Measurements from ENCODE around the gene DOK3. TPM values are rescaled to one million over a fixed set of nuclear protein-coding genes. Genes with fewer than 3 reads are reported as not detected.

The DOK3 gene
- total and polyA plus RNA-seq, 2 donors (not counting 3 experiments of a cell fraction or from before 2014, with no cell fraction given): 4.8 to 5.3 TPM

- Histone ChIP-seq H3K27me3 (ENCODE audit: control insufficient read depth in 2 of 2, insufficient read depth in 2 of 2, low read length in 2 of 2) (no peaks in the 10 kb centered on the region), H3K4me1 (ENCODE audit: control insufficient read depth, extremely low read depth, insufficient read depth, low read length) (peaks cover 31% of the 10 kb centered on the region), H3K9me3 (replicated peaks; ENCODE audit: control insufficient read depth, insufficient read depth, low read length) (no peaks in the 10 kb centered on the region), H3K4me2 (ENCODE audit: insufficient read depth, low read length) (peak overlapping the region; percentile 77), H3K4me3 (replicated peaks in 1 of 3; ENCODE audit: insufficient read depth in 1 of 3, low read depth in 1 of 3, low read length in 3 of 3) (peak overlapping the region; percentile 58 to 82 (median 72)), H3K9ac (replicated peaks; ENCODE audit: extremely low read depth, insufficient read depth, low read length) (peak overlapping the region; percentile 77), H3K79me2 (ENCODE audit: control insufficient read depth, insufficient read depth, low read length) (peaks cover 49% of the 10 kb centered on the region), H3K9me1 (replicated peaks; ENCODE audit: control insufficient read depth, extremely low read depth, insufficient read depth, low read length) (no peaks in the 10 kb centered on the region), H3K36me3 (ENCODE audit: control insufficient read depth in 2 of 2, extremely low read depth in 1 of 2, insufficient read depth in 2 of 2, low read length in 2 of 2) (peaks cover 3 to 20% of the 10 kb centered on the region in 2 experiments), H2AFZ (ENCODE audit: low read depth, low read length) (no peak overlapping the region), H4K20me1 (replicated peaks; ENCODE audit: control insufficient read depth, extremely low read depth, insufficient read depth, low read length) (no peaks in the 10 kb centered on the region), H3K27ac (ENCODE audit: insufficient read depth, low read depth, low read length) (peak overlapping the region; percentile 10)
- DNase-seq (ENCODE audit: low read depth, low spot score) (no peak), FAIRE-seq (peak; percentile 49)
- POLR2A ChIA-PET: interaction anchor here (0.6 to 1.5 kb wide), 5 partner anchors 9 to 25 kb away, joined by 3 to 5 read pairs (median 4); no protein-coding TSS in a partner anchor
- TF ChIP-seq, protein P1, sequence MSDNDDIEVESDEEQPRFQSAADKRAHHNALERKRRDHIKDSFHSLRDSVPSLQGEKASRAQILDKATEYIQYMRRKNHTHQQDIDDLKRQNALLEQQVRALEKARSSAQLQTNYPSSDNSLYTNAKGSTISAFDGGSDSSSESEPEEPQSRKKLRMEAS (IDR thresholded peaks at IDR 0.05; ENCODE audit: insufficient read depth, insufficient read length): no peak
- TF ChIP-seq JUN (IDR thresholded peaks at IDR 0.05; ENCODE audit: borderline replicate concordance, insufficient read depth, insufficient read length, low read depth): no peak
- dilution Hi-C loops (cut with MboI; ENCODE audit: extremely low pct_ligation_motif_present, low sequenced_read_pairs): no loop called here
- CTCF ChIA-PET: interaction anchor here (0.9 to 4.5 kb wide), 9 partner anchors 9 to 68 kb away, joined by 3 to 57 read pairs (median 6); no protein-coding TSS in a partner anchor
- intact Hi-C loops (cut with micrococcal nuclease): loop anchor here (1.0 to 10.0 kb wide), 3 partner anchors 9 to 1027 kb away; partner anchors contain the start of gene FAF2
- no TSS peak for BruUV-seq (replicated peaks)
These were observed 37.8 kb downstream of the DOK3 start for GRCh38 chr5:177471610-177472356.

DNA sequence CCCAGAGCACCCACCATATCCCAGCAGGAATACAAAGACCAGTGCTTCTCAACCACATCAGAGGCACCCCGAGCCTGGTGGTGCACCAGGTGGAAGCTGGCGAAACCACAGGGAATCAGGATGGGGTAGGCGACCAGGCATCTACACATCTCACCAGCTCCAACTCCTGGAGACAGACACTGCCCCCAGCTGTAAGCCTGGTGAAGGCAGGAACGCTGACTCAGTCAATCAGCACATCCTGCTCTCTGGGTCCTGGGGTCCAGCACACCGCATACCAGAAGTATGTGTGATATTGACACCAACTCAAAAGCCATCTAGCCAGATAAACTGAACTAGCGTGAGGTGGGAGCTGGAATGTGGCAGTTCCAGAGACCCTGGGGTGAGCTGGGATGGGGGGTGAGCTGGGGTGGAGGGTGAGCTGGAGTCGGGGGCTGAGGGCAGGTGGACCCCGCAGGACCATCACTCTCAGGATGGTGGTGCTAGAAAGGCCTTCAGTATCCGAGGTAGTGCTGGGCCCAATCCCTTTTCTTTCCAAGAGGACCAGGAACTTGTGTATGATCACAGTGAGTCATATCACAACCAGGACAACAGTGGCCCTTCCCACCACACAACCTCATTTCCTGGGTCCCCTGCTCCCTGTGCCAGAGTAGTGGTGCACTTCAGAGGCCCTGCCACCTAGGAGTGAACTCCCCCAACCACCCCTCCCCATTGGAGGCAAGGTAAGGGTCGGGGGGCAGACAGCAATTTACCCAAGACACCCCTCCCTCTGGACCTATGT is 38.7 kb downstream of the DOK3 start:
- Histone ChIP-seq H3K4me3 (replicated peaks in 1 of 3; ENCODE audit: insufficient read depth in 1 of 3, low read depth in 1 of 3, low read length in 3 of 3) (no peak overlapping the region), H3K4me1 (ENCODE audit: control insufficient read depth, extremely low read depth, insufficient read depth, low read length) (peaks cover 31% of the 10 kb centered on the region), H4K20me1 (replicated peaks; ENCODE audit: control insufficient read depth, extremely low read depth, insufficient read depth, low read length) (no peaks in the 10 kb centered on the region), H3K4me2 (ENCODE audit: insufficient read depth, low read length) (peak overlapping the region; percentile 77), H3K36me3 (ENCODE audit: control insufficient read depth in 2 of 2, extremely low read depth in 1 of 2, insufficient read depth in 2 of 2, low read length in 2 of 2) (peaks cover 12 to 27% of the 10 kb centered on the region in 2 experiments), H3K27me3 (ENCODE audit: control insufficient read depth in 2 of 2, insufficient read depth in 2 of 2, low read length in 2 of 2) (no peaks in the 10 kb centered on the region), H3K9ac (replicated peaks; ENCODE audit: extremely low read depth, insufficient read depth, low read length) (no peak overlapping the region), H3K27ac (ENCODE audit: insufficient read depth, low read depth, low read length) (peak overlapping the region; percentile 10), H3K79me2 (ENCODE audit: control insufficient read depth, insufficient read depth, low read length) (peaks cover 49% of the 10 kb centered on the region), H3K9me1 (replicated peaks; ENCODE audit: control insufficient read depth, extremely low read depth, insufficient read depth, low read length) (no peaks in the 10 kb centered on the region), H2AFZ (ENCODE audit: low read depth, low read length) (no peak overlapping the region), H3K9me3 (replicated peaks; ENCODE audit: control insufficient read depth, insufficient read depth, low read length) (no peaks in the 10 kb centered on the region)
- no peak for DNase-seq (ENCODE audit: low read depth, low spot score)
- TF ChIP-seq POLR2AphosphoS5 (IDR thresholded peaks at IDR 0.05; ENCODE audit: insufficient read depth, low read depth, low read length): peak; percentile 9
- no peak for TF ChIP-seq EZH2 (IDR thresholded peaks at IDR 0.05; ENCODE audit: borderline replicate concordance, low read depth, low read length, severe bottlenecking)
- ChIA-PET CTCF (interaction anchor here (1.4 to 4.5 kb wide), 8 partner anchors 8 to 67 kb away, joined by 3 to 57 read pairs (median 6); no protein-coding TSS in a partner anchor), POLR2A (interaction anchor here (0.6 to 1.3 kb wide), 2 partner anchors 12 to 25 kb away, joined by 4 read pairs; no protein-coding TSS in a partner anchor)
- BruUV-seq (replicated peaks): TSS peak; percentile 10
- intact Hi-C loops (cut with micrococcal nuclease): loop anchor here (10.0 kb wide), 1 partner anchor 1026 kb away; the partner anchor contains the start of gene FAF2
- dilution Hi-C loops (cut with MboI; ENCODE audit: extremely low pct_ligation_motif_present, low sequenced_read_pairs): no loop called here
- peak; percentile 68 for FAIRE-seq
